ENCODE results near the gene ZNF678.

The ZNF678 gene

GRCh38 chr1:227556288-227556687, 7.1 kb upstream of the ZNF678 start:
- no peak for TF ChIP-seq CTCF (IDR thresholded peaks at IDR 0.05; ENCODE audit: low read length, missing control alignments)
- no peak overlapping the region for H3K4me3 ChIP-seq (replicated peaks; ENCODE audit: low read depth, low read length)
- no peak for DNase-seq (ENCODE audit: low read depth)

GRCh38 chr1:227557962-227558725, 5.2 kb upstream of the ZNF678 start:
- DNase-seq (ENCODE audit: low read depth): no peak
- no peak for TF ChIP-seq CTCF (IDR thresholded peaks at IDR 0.05; ENCODE audit: low read length, missing control alignments)
- H3K4me3 ChIP-seq (replicated peaks; ENCODE audit: low read depth, low read length): no peak overlapping the region

GRCh38 chr1:227558732-227559262, 4.6 kb upstream of the ZNF678 start:
- no peak for TF ChIP-seq CTCF (IDR thresholded peaks at IDR 0.05; ENCODE audit: low read length, missing control alignments)

GRCh38 chr1:227559499-227559898, 3.9 kb upstream of the ZNF678 start:
- no peak for DNase-seq (ENCODE audit: low read depth)
- no peak overlapping the region for H3K4me3 ChIP-seq (replicated peaks; ENCODE audit: low read depth, low read length)
- TF ChIP-seq CTCF (IDR thresholded peaks at IDR 0.05; ENCODE audit: low read length, missing control alignments): no peak

More at GRCh38 chr1:227558732-227559262, 4.6 kb upstream of the ZNF678 start:
- no peak for DNase-seq (ENCODE audit: low read depth)
- H3K4me3 ChIP-seq (replicated peaks; ENCODE audit: low read depth, low read length): no peak overlapping the region

- H3K4me3 ChIP-seq (replicated peaks; ENCODE audit: low read depth, low read length): no peak overlapping the region
- TF ChIP-seq CTCF (IDR thresholded peaks at IDR 0.05; ENCODE audit: low read length, missing control alignments): no peak
- no peak for DNase-seq (ENCODE audit: low read depth)
These were observed 3.4 kb upstream of the ZNF678 start for GRCh38 chr1:227559926-227560325.

GRCh38 chr1:227560393-227561173, 2.8 kb upstream of the ZNF678 start:
- TF ChIP-seq CTCF (IDR thresholded peaks at IDR 0.05; ENCODE audit: low read length, missing control alignments): no peak
- no peak for DNase-seq (ENCODE audit: low read depth)
- H3K4me3 ChIP-seq (replicated peaks; ENCODE audit: low read depth, low read length): no peak overlapping the region

All from fibroblast of pulmonary artery (primary cell).